CD4-positive, alpha-beta memory T cell (primary cell): ENCODE measurements around the gene GPT2. TPM values are rescaled to one million over a fixed set of nuclear protein-coding genes. Genes with fewer than 3 reads are reported as not detected.

Experiments
- CTCF ChIA-PET: fragments of 350-600 bp; sonication (Branson Sonifier 250); formaldehyde crosslinking; loops from one replicate; lab custom pipeline; 2021; ENCODE audit warnings: inconsistent platforms; ENCODE audit not compliant: partially characterized antibody; lab: Charles Lee
- POLR2A ChIA-PET: fragments of 350-600 bp; sonication (Branson Sonifier 250); formaldehyde crosslinking; loops from one replicate; lab custom pipeline; 2021; ENCODE audit not compliant: partially characterized antibody; lab: Charles Lee
- DNase-seq, 5 donors: peaks; one replicate each; pipeline versions ENCODE4 v3.0.0 to v3.0.0-alpha.2; 2020 to 2022; ENCODE audit warnings: mixed read lengths in 1 of 5
- H3K27ac ChIP-seq: one replicate; pipeline ENCODE4 v1.7.0; 2013; ENCODE audit warnings: low read depth, low read length
- H3K27me3 ChIP-seq: 2 replicates; pipeline ENCODE4 v1.7.0; 2013; ENCODE audit warnings: mild to moderate bottlenecking, low read length, moderate library complexity; ENCODE audit not compliant: insufficient read depth
- H3K36me3 ChIP-seq: 2 replicates; pipeline ENCODE4 v1.7.0; 2013; ENCODE audit warnings: mild to moderate bottlenecking, low read length, moderate library complexity; ENCODE audit not compliant: insufficient read depth
- H3K4me1 ChIP-seq: 2 replicates; pipeline ENCODE4 v1.7.0; 2013; ENCODE audit warnings: mild to moderate bottlenecking, low read length, moderate library complexity; ENCODE audit not compliant: insufficient read depth
- H3K4me3 ChIP-seq, 2 donors: one replicate each; pipeline ENCODE4 v1.7.0; 2013; ENCODE audit warnings: low read length in 2 of 2, mild to moderate bottlenecking in 1 of 2
- H3K9me3 ChIP-seq, 2 donors: one replicate each; pipeline ENCODE4 v1.7.0; 2013; ENCODE audit warnings: low read length in 2 of 2, control low read depth in 1 of 2; ENCODE audit not compliant: control insufficient read depth in 1 of 2
- H3K27ac Mint-ChIP-seq, 7 donors: one replicate each; pipeline ENCODE4 v1.8.0; 2020 to 2021; ENCODE audit warnings: mixed read lengths in 7 of 7, mild to moderate bottlenecking in 6 of 7, inconsistent platforms in 3 of 7, moderate library complexity in 3 of 7
- H3K27me3 Mint-ChIP-seq, 2 donors: one replicate each; pipeline ENCODE4 v1.8.0; 2020 to 2021; ENCODE audit warnings: mixed read lengths in 2 of 2
- H3K36me3 Mint-ChIP-seq, 2 donors: one replicate each; pipeline ENCODE4 v1.8.0; 2020 to 2021; ENCODE audit warnings: mixed read lengths in 2 of 2, inconsistent platforms in 1 of 2, mild to moderate bottlenecking in 1 of 2
- H3K4me1 Mint-ChIP-seq, 4 donors: one replicate each; pipeline ENCODE4 v1.8.0; 2020 to 2021; ENCODE audit warnings: mixed read lengths in 4 of 4, mild to moderate bottlenecking in 1 of 4
- H3K4me3 Mint-ChIP-seq, 8 donors: one replicate each; pipeline ENCODE4 v1.8.0; 2020 to 2021; ENCODE audit warnings: mixed read lengths in 8 of 8, mild to moderate bottlenecking in 7 of 8, moderate library complexity in 6 of 8, inconsistent platforms in 3 of 8
- H3K9me3 Mint-ChIP-seq, 8 donors: one replicate each; pipeline ENCODE4 v1.8.0; 2020 to 2021; ENCODE audit warnings: mixed read lengths in 8 of 8, mild to moderate bottlenecking in 5 of 8, inconsistent platforms in 3 of 8, moderate library complexity in 1 of 8
- intact Hi-C: fragments of 100-400 bp; cut with micrococcal nuclease; formaldehyde crosslinking; loops from one replicate; pipeline ENCODE4 v1.15.1; 2023
- polyA plus RNA-seq, 2 donors: library from polyadenylated mRNA; unstranded; fragments of 300-500 nt; fragmentation: Illumina TruSeq; gene quantifications; one replicate each; pipeline ENCODE4 v1.2.3, GENCODE V29; 2021
- total RNA-seq, 2 experiments: library from RNA; stranded (reverse); gene quantifications; one replicate each; pipeline ENCODE4 v1.2.3, GENCODE V29; 2021

Gene GPT2
- total and polyA plus RNA-seq, 4 experiments from 2014 or later = 0.63 to 1.5 (median 1.2) TPM; not detected in 1

GRCh38 chr16:46854846-46855245 is 29.3 kb upstream of the GPT2 start:
- CTCF ChIA-PET = interaction anchor here (0.7 to 5.4 kb wide), 14 partner anchors 9 to 1310 kb away, joined by 3 to 151 read pairs (median 5); no protein-coding TSS in a partner anchor

GRCh38 chr16:46855389-46855788 is 28.8 kb upstream of the GPT2 start:
- DNase-seq = no peak
- Histone ChIP-seq H3K4me3 (no peak overlapping the region), H3K36me3 (no peaks in the 10 kb centered on the region), H3K4me1 (no peaks in the 10 kb centered on the region), H3K27ac (no peak overlapping the region), H3K27me3 (no peaks in the 10 kb centered on the region), H3K9me3 (no peaks in the 10 kb centered on the region)
- Mint-ChIP-seq H3K36me3 (no peaks in the 10 kb centered on the region), H3K27me3 (peaks cover 1 to 2% of the 10 kb centered on the region in 2 donors), H3K4me3 (no peak overlapping the region), H3K9me3 (no peaks in the 10 kb centered on the region), H3K27ac (no peak overlapping the region), H3K4me1 (peaks cover 0 to 2% (median 0%) of the 10 kb centered on the region in 4 donors)
- ChIA-PET POLR2A (no interaction called here), CTCF (interaction anchor here (0.9 to 5.4 kb wide), 4 partner anchors 8 to 1309 kb away, joined by 3 to 151 read pairs (median 8); no protein-coding TSS in a partner anchor)
- intact Hi-C loops = loop anchor here (10.0 kb wide), 1 partner anchor 1309 kb away; no protein-coding TSS in a partner anchor

More at GRCh38 chr16:46854846-46855245, 29.3 kb upstream of the GPT2 start:
- no peaks in the 10 kb centered on the region for H3K4me1 ChIP-seq
- H3K4me3 Mint-ChIP-seq = no peak overlapping the region
- no peaks in the 10 kb centered on the region for H3K9me3 Mint-ChIP-seq
- H3K4me1 Mint-ChIP-seq = peaks cover 0 to 2% (median 0%) of the 10 kb centered on the region in 4 donors
- no peaks in the 10 kb centered on the region for H3K27me3 ChIP-seq
- peaks cover 1 to 2% of the 10 kb centered on the region in 2 donors for H3K27me3 Mint-ChIP-seq
- H3K27ac ChIP-seq = no peak overlapping the region
- H3K36me3 Mint-ChIP-seq = no peaks in the 10 kb centered on the region
- no peak for DNase-seq
- H3K4me3 ChIP-seq = no peak overlapping the region
- H3K36me3 ChIP-seq = no peaks in the 10 kb centered on the region
- POLR2A ChIA-PET = interaction anchor here (1.4 kb wide), 1 partner anchor 51 kb away, joined by 3 read pairs; no protein-coding TSS in a partner anchor
- no peak overlapping the region for H3K27ac Mint-ChIP-seq
- intact Hi-C loops = loop anchor here (1.0 to 10.0 kb wide), 2 partner anchors 54 to 1310 kb away; no protein-coding TSS in a partner anchor
- no peaks in the 10 kb centered on the region for H3K9me3 ChIP-seq

DNA sequence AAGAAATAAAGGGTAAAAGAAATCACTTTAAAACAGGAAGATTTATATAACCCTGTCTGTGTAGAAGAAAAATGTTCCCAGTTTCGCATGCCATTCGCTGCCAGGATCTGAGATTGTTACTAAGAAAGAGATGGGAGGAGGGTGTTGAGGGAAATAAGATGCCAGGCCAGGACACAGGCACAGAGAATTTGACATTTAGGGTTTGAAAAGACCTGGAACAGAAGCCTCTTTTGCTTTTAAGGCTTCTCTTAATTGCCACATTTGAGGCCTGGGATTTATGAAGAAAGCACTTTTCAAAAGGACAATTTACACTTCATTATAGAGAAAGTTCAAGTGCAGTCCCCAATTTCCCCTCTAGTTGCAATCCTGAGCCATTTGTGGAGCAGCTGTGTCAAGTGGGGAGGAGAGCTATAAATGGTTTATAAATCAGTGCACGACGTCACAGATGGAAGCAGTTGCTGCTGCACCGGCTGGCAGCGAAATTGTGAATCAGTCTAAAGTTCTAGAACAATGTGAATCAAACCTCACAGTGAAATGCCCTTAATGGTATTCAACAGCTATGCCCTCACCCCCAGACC is 26.7 kb upstream of the GPT2 start:
- Mint-ChIP-seq H3K4me1 (peaks cover 0 to 5% (median under 1%) of the 10 kb centered on the region in 4 donors), H3K36me3 (no peaks in the 10 kb centered on the region), H3K27me3 (peaks cover 0 to 1% of the 10 kb centered on the region in 2 donors), H3K27ac (no peak overlapping the region), H3K9me3 (peaks cover 0 to 4% (median 0%) of the 10 kb centered on the region in 8 donors), H3K4me3 (no peak overlapping the region)
- Histone ChIP-seq H3K9me3 (no peaks in the 10 kb centered on the region), H3K4me1 (no peaks in the 10 kb centered on the region), H3K36me3 (no peaks in the 10 kb centered on the region), H3K27ac (no peak overlapping the region), H3K27me3 (no peaks in the 10 kb centered on the region), H3K4me3 (no peak overlapping the region)
- POLR2A ChIA-PET = no interaction called here
- CTCF ChIA-PET = interaction anchor here (1.1 kb wide), 1 partner anchor 1307 kb away, joined by 3 read pairs; no protein-coding TSS in a partner anchor
- DNase-seq = no peak
- intact Hi-C loops = loop anchor here (10.0 kb wide), 1 partner anchor 1307 kb away; no protein-coding TSS in a partner anchor

DNA sequence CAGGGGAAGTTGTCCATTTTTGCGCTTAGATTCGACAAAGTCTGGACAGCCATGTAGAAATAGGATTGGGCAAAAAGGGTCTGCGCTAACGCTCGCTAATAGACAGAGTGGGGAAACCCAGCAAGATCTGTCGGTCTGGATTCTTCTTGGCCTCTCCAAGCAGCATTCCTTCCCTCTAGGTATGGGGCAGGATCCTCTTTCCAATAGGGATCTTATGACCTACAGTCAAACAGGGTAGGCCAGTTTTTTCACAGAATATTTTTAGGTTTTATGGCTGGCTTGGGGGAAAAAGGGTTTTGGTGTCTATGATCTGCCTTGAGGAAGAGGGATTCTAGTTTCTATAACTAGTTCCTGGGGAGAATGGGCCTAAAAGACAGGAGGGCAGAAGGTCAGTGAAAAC is 26.0 kb upstream of the GPT2 start:
- H3K4me1 Mint-ChIP-seq = peaks cover 0 to 9% (median under 1%) of the 10 kb centered on the region in 4 donors

DNA sequence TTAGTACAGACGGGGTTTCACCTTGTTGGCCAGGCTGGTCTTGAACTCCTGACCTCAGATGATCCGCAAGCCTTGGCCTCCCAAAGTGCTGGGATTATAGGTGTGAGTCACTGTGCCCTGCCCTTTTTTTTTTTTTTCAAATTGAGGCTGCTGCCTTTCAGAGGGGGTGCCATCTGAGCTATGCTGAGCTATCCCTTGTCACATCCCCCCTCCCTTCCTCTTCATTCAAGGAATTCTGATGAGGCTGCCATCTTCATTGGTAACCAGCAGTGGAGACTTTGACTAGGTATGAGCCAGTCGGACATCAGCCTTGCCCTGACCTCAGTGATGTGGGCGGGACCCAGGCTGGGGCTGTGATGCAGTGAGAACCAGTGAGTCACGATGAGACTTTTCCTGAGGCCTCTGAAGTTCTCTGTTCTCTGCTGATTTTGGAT is 24.4 kb upstream of the GPT2 start:
- CTCF ChIA-PET = interaction anchor here (0.6 to 1.0 kb wide), 2 partner anchors 11 to 1479 kb away, joined by 3 read pairs; no protein-coding TSS in a partner anchor
- Mint-ChIP-seq H3K9me3 (peaks cover 0 to 4% (median 0%) of the 10 kb centered on the region in 8 donors), H3K4me1 (peaks cover 6 to 21% (median 10%) of the 10 kb centered on the region in 4 donors), H3K27me3 (peaks cover 0 to 1% of the 10 kb centered on the region in 2 donors), H3K27ac (no peak overlapping the region), H3K4me3 (no peak overlapping the region), H3K36me3 (no peaks in the 10 kb centered on the region)
- Histone ChIP-seq H3K4me1 (peaks cover 8% of the 10 kb centered on the region), H3K36me3 (no peaks in the 10 kb centered on the region), H3K27me3 (no peaks in the 10 kb centered on the region), H3K27ac (no peak overlapping the region), H3K9me3 (no peaks in the 10 kb centered on the region), H3K4me3 (no peak overlapping the region)
- DNase-seq = no peak
- POLR2A ChIA-PET = no interaction called here
- intact Hi-C loops = loop anchor here (10.0 kb wide), 1 partner anchor 1305 kb away; no protein-coding TSS in a partner anchor

More for the DNA sequence above, 26.0 kb upstream of the GPT2 start:
- POLR2A ChIA-PET = no interaction called here
- Histone ChIP-seq H3K27ac (no peak overlapping the region), H3K4me1 (no peaks in the 10 kb centered on the region), H3K36me3 (no peaks in the 10 kb centered on the region), H3K4me3 (no peak overlapping the region), H3K9me3 (no peaks in the 10 kb centered on the region), H3K27me3 (no peaks in the 10 kb centered on the region)
- DNase-seq = no peak
- no peak overlapping the region for H3K4me3 Mint-ChIP-seq
- H3K27me3 Mint-ChIP-seq = peaks cover 0 to 1% of the 10 kb centered on the region in 2 donors
- CTCF ChIA-PET = interaction anchor here (1.0 to 1.1 kb wide), 2 partner anchors 28 to 1306 kb away, joined by 3 read pairs; no protein-coding TSS in a partner anchor
- H3K9me3 Mint-ChIP-seq = peaks cover 0 to 4% (median 0%) of the 10 kb centered on the region in 8 donors
- intact Hi-C loops = loop anchor here (10.0 kb wide), 1 partner anchor 1307 kb away; no protein-coding TSS in a partner anchor
- H3K36me3 Mint-ChIP-seq = no peaks in the 10 kb centered on the region
- H3K27ac Mint-ChIP-seq = no peak overlapping the region

GRCh38 chr16:46862555-46863447 is 21.4 kb upstream of the GPT2 start:
- peaks cover 9% of the 10 kb centered on the region for H3K4me1 ChIP-seq
- no peak overlapping the region for H3K27ac ChIP-seq
- peaks cover 0 to 7% of the 10 kb centered on the region in 2 donors for H3K36me3 Mint-ChIP-seq
- peaks cover 0 to 4% (median 0%) of the 10 kb centered on the region in 8 donors for H3K9me3 Mint-ChIP-seq
- no peak overlapping the region for H3K4me3 ChIP-seq
- POLR2A ChIA-PET = no interaction called here
- H3K27ac Mint-ChIP-seq = peak overlapping the region in 2 of 7 donors; percentile 0 to 86
- H3K4me1 Mint-ChIP-seq = peaks cover 4 to 21% (median 10%) of the 10 kb centered on the region in 4 donors
- no peaks in the 10 kb centered on the region for H3K36me3 ChIP-seq
- H3K9me3 ChIP-seq = no peaks in the 10 kb centered on the region
- H3K4me3 Mint-ChIP-seq = peak overlapping the region in 1 of 8 donors; percentile 22
- no peaks in the 10 kb centered on the region for H3K27me3 ChIP-seq
- no peak for DNase-seq
- intact Hi-C loops = no loop called here
- H3K27me3 Mint-ChIP-seq = peaks cover 0 to 1% of the 10 kb centered on the region in 2 donors
- CTCF ChIA-PET = interaction anchor here (0.6 to 2.5 kb wide), 7 partner anchors 8 to 189 kb away, joined by 3 to 13 read pairs (median 4); no protein-coding TSS in a partner anchor
